HG03342 (cell line): ENCODE data around the gene TNK1.
"Not testable (repeated sequence)": the region's sequence is repeated elsewhere in the genome, so short reads cannot be mapped to it uniquely, and the experiment has no call there.

Source experiments
- ATAC-seq: cut with Tn5 transposase; IDR thresholded peaks from one replicate; pipeline ENCODE4 v1.9.1; 2021; ENCODE audit warnings: mild to moderate bottlenecking, moderate library complexity; ENCODE audit not compliant: unreplicated experiment

The TNK1 gene

DNA sequence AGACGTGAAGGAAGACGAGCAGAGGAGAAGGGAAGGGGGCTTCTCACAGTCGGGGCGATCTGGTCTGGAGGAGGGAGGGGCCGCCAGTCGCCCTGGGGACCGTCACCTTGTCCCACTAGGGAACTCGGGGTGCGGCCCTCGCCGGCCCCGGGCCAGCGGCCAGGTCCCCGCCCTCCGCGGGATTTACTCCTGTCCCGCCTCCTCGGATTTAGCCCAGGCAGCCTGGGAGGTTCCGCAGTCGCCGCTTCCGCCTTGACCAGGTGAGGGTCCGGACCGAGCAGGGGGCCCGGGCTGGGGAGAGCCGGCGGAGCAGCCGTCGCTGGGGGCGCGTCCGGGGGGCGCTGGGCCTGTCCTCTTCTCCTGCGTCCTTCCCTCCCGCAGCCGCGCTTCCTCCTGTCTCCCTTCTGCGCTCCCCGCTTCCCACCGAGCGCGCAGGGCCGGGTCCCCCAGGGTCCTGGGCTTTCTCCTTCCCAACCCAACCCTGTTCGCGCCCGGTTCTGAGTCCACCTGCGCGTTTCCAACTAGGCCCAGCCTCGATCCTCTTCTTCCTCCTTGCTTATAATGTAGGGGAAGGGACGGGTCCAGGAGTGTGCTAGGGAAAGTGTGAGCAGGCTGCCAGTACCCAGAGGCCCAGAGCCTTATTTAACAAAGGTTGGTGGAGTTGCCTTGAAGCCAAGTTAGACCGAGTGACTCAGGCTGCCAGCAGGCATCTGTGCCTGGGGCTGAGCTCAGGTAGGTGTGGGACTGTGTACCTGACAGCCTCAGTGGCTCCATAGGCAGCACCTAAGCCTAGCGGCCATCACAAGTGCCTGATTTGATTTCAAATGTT lies at the start of gene TNK1:
Gene TNK1 (plus strand): TSS at position 235 of the 829 bp plus-strand sequence. CDS start 1,838 bp downstream, outside the sequence.
- ATAC-seq = no peak

DNA sequence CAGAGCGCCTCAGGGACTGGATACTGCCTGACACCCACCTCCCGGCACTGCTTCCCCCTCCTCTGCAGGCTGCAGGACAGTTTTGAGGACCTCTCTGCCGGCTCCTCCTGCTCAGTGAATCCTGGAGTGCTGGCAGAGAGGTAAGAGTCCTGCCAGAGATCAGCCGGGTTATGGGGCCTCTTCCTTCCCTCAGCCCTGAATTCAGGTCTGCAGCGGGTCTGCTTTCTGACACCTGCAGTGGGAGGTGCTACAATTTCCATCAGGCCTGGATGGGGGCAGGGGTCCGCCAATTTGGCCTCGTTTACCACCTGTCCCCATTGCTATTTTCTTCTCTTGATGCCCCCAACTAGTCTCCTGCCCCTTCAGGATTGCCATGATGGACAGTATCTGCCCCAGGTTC lies 48.8 kb upstream of the TNK1 start:
- ATAC-seq = no peak

DNA sequence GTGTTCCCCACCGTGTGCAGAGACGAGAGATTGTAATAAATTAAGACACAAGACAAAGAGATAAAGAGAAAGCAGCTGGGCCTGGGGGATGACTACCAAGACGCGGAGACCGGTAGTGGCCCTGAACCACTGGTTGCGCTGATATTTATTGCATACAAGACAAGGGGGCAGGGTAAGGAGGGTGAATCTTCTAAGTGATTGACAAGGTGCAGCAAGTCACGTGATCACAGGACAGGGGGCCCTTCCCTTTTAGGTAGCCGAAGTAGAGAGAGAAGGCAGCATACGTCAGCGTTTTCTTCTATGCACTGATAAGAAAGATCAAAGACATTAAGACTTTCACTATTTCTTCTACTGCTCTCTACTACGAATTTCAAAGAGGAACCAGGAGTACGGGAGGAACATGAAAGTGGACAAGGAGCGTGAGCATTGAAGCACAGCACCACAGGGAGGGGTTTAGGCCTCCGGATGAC lies 48.3 kb upstream of the TNK1 start:
- not testable (repeated sequence) for ATAC-seq

DNA sequence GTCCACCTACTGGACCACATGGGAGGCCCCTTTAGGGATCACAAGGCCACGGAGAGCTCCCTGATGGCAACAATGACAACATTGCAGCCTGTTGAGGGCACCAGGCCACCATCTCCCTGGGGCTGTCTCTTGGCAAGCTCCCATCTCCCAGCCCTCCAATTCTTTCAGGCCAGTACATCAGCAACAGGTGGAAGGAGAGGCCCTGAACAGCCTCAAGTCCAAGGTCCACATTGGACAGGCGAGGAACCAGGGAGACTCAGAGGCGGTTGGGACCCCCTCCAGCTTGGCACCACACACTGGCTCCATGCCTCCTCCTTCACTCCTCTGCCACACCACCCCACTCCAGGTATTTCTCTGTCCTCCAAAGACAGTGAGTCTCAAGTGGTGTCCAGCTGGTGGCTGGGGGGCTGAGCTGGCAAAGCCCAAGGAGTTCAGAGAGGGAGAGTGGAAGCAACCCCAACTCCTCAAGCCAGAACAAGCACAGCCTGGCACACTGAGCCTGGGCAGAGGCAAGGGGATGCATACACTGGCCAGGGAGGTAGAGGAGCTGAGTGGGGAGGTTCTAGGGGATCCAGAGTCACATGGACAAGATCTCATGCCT lies 45.9 kb upstream of the TNK1 start:
- no peak for ATAC-seq

DNA sequence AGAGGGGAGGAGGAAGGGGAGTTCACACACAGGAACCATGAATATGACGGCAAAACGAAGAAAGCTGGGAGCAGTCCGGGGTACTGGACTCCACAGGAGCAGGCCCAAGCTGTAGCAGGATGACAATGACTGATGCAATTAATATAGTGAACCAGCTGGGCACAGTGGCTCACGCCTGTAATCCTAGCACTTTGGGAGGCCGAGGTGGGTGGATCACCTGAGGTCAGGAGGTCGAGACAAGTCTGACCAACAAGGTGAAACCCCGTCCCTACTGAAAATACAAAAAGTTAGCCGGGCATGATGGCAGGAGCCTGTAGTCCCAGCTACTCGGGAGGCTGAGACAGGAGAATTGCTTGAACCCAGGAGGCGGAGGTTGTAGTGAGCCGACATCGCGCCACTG lies 45.1 kb upstream of the TNK1 start:
- not testable (repeated sequence) for ATAC-seq

DNA sequence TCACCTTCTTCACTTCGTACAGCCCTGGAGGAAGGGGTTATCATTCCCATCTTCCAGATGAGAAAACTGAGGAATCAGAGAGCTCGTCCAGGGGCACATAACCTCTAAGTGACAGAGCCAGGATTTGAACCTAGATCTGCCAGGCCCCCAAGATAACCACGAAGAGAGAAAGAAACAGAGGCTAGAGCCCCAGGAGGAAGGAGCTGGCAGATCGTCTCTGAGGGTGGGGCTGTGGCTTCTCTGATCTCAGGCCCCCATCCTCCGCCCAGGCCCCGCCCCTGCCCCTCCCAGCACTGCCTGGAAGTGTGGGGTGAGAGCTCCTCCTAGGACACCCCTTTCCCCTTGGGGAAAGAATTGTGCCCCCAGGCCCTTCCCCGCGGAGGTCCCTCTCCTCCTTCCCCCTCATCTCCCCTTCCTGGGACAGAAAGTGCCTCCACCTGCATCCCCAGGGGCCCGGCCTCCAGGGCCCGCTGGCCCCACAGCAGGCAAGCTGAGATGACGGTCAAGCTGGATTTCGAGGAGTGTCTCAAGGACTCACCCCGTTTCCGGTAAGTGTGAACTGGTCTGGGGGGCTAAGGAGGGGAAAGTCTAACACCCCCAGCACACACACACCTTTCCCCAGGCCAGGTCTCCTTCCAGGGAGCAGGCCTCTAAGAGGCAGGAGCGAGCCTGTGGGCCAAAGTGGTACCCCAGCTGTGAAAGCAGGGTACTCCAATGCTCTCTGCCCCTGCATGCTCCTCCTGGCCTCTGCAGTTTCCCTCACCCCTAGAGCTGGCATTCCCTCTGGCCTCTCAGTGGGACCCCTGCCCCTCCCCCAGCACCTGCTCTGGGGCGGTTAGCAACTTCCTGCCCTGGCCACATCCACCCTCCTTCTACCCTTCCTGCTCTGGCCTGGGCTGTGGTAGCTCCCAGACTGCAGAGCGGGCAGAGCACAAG lies 44.4 kb upstream of the TNK1 start, which contains the start of gene ACAP1:
Gene ACAP1 (plus strand): TSS at position 290 of the 936 bp plus-strand sequence. CDS start 206 bp downstream, at position 496.
- ATAC-seq = peak; percentile 60

DNA sequence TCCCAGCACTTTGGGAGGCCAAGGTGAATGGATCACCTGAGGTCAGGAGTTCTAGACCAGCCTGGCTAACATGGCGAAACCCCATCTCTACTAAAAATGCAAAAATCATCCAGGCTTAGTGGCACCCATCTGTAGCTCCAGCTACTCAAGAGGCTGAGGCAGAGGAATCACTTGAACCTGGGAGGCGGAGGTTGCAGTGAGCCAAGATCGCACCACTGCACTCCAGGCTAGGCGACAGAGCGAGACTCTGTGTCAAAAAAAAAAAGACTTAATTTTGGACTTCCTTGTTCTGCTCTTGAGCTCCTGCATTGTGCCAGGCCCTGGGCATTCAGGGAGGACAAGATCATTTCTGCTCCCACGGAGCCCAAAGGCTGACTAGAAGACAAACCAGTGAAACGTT lies 43.3 kb upstream of the TNK1 start:
- not testable (repeated sequence) for ATAC-seq

DNA sequence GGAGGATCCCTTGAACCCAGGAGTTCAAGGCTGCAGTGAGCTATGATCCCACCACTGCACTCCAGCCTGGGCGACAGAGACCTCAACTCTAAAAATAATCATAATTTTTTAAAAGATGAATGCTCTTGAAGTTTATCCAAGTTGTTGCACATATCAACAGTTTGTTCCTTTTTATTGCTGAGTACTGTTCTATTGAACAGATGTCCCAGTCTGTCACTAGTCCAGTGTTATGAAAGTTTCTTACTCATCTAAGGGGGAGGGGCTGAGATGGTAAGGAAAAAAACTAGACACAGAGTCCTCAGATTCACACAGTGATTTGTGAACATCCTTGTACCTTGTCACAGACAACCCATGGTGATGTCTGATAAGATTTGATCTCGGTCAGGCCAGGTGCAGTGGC lies 40.7 kb upstream of the TNK1 start:
- no peak for ATAC-seq

DNA sequence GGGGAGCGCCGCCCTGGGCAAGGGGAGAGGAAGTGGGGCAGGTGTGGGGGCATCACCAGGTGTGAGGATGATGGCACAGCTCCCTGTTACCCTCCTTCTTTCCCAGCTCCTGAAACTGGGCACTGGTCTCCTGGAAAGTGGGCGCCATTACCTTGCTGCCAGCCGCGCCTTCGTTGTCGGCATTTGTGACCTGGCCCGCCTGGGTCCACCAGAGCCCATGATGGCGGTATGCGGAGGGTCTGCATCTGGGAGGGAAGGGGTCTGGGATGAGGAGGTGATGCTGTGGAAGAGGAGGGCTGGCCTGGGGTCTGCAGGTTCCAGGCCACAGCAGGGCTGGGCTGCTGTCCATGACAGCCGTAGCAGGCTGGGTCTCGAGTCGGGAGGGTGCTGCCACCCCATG lies 39.0 kb upstream of the TNK1 start:
- ATAC-seq = no peak

DNA sequence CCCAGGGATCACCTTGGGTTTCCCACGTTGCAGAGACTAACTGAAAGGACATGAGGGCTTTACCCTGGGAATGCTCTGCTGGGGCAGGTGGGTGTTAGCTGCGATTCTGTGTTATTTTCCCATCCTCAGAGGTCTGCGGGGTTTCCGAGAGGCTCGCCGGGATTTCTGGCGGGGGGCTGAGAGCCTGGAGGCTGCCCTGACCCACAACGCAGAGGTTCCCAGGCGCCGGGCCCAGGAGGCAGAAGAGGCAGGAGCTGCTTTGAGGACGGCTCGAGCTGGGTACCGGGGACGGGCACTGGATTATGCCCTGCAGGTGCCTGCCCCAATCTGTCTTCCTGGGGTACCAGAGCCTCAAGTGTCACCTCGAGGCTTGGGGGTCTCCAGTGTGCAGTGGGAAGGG lies 37.6 kb upstream of the TNK1 start:
- ATAC-seq = no peak

DNA sequence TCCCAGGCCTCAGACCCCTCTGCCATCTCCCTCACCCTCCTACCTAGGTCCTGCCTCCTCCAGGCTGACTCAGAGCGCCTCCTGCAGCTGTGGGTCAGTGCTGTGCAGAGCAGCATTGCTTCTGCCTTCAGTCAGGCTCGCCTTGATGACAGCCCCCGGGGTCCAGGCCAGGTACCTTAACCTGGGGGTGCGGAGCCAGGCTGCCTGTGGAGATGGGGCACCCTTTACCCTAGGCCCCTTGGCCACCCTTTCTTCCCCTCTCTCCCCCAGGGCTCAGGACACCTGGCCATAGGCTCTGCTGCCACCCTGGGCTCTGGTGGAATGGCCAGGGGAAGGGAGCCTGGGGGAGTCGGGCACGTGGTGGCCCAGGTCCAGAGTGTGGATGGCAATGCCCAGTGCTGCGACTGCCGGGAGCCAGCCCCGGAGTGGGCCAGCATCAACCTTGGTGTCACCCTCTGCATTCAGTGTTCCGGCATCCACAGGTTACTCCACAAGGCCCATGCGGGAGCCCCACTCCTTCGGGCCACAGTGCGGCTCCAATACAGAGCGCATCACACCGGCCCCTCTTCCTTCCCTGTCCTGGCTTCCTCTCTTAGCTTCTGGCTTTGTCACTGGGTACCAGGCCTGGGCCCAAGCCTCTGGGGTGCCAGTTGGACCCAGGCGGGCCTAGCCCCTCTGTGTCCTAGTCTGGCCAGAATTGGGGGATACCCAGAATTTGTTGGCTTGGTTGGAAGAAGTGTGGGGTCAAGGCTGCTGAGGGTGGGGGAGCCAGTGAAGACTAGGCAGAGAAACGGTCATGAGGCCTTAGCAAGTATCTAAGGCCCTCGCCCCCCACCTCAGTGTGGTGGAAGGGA lies 33.9 kb upstream of the TNK1 start:
- ATAC-seq = no peak

DNA sequence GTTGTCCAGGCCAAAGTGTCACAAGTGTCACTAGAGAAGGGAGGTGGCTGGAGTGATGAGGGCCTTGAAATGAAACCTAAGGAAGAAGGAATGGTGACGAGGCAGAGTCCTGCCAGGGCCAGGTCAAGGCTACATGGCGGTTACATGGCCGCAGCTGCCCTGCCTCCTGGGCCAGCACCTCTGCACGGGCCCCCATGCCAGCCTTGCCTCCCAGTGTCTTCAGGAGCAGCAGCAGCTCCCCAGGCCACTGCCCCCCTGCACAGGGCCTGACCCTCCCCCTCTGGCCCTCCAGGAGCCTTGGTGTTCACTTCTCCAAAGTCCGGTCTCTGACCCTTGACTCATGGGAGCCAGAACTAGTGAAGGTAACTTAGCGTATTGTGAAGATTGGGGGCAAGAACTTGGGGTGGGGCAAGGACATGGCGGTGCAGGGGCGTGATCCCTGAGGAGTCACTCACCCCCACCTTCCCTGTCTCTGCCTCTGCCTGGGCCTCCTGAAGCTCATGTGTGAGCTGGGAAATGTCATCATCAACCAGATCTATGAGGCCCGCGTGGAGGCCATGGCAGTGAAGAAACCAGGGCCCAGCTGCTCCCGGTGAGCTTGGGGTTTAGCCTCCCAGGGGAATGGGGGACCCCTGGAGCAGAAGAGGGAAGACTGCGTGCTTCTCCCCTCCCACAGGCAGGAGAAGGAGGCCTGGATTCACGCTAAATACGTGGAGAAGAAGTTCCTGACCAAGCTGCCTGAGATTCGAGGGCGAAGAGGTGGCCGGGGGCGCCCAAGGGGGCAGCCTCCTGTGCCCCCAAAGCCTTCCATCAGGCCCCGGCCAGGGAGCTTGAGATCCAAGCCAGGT lies 33.0 kb upstream of the TNK1 start:
- no peak for ATAC-seq

DNA sequence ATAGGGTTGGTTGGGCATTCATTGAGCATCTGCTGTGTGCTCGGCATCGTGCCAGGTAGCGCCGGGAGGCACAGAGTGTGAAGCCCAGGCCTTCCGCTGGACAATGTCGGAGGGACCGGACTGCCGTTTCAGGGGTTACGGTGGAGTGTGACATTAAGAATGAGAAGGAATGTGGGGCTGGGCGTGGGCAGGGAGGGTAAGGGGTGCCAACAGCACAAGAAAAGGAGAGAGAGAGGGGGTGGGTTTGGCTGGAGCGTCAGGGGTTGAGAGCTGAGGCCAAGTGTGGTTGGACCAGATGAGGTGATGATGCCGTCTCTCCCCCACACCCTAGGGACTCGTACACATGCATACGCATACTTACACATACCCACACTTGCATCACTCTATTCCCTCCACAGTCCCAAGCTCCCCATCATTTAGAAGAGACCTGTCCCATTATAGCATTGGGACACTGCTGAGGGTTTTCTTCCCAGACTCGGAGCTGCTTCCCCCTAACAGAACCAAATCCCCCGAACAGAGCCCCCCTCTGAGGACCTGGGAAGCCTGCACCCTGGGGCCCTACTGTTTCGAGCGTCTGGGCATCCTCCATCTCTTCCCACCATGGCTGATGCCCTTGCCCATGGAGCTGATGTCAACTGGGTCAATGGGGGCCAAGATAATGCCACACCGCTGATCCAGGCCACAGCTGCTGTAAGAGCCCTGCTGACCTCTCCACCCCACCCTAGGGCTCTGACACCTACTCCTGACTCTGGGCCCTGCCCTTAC lies 32.2 kb upstream of the TNK1 start:
- ATAC-seq = no peak

DNA sequence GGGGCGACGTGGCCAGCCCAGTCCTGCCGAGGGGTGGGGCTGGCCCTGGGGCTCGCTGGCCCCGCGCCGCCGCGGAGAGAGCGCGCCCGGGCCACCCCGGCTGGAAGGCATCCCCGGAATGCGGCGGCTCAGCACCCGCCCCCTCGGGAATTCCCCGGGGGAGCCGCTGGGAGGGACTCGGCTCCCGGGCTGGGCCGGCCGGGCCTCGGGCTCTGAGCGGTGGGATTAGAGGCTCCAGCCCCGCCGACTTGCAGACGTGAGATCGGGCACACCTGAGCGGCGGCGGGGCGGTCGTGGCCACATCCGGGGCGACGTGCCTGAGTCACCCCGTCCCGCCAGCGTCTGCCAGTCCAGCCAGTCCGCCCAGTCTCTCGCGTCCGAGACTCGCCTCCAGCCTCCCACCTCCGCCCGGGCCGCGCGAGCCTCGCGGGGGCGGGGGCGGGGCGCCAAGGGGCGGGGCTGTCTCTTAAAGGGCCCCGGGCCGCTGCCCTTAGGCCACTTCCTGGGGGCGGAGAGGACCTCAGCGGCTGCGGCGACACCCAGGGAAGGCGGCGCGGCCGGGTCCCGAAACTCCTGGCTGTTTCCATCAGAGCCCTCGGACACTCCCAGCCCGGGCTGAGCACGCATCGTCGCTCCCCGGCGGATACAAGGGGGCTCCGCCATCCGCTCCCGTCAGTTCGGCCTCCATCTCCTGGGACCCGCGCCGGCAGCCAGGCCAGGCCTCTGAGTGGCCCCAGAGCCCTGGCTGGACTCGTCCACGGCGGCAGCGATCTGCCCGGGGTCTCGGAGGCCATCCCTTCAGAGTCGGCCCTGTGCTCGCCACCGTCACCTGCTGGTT lies 29.0 kb upstream of the TNK1 start, which contains the start of gene KCTD11:
Gene KCTD11 (plus strand): TSS at position 498 of the 838 bp plus-strand sequence.
- ATAC-seq = peak; percentile 46

DNA sequence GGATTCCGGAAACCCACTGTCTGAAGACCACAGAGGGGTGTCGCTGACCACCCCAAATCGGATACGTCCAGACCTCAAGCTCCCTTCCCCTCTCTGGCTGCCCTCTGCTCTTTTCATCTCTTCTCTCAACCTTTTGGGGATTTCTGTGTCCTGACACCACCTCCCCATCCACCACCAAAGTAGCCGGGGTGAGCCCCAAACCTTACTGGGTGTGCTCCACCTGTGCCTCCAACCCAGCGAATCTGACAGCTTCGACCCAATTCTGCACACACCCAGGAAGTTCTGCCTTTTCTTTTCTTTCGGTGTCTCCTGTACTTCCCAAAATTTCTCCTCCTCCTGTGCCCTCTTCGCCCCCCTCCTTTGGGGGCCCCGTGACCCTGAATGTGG lies 28.4 kb upstream of the TNK1 start:
- ATAC-seq = no peak

DNA sequence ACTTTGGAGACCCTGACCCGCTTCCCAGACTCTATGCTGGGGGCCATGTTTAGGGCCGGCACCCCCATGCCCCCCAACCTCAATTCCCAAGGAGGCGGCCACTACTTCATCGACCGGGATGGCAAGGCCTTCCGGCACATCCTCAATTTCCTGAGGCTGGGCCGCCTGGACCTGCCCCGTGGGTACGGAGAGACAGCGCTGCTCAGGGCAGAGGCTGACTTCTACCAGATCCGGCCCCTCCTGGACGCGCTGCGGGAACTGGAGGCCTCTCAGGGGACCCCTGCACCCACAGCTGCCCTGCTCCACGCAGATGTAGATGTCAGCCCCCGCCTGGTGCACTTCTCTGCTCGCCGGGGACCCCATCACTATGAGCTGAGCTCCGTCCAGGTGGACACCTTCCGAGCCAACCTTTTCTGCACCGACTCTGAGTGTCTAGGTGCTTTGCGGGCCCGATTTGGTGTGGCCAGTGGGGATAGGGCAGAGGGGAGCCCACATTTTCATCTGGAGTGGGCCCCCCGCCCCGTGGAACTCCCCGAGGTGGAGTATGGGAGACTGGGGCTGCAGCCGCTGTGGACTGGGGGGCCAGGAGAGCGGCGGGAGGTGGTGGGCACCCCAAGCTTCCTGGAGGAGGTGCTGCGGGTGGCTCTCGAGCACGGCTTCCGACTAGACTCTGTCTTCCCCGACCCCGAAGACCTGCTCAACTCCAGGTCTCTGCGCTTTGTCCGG lies 27.8 kb upstream of the TNK1 start:
- ATAC-seq = no peak

DNA sequence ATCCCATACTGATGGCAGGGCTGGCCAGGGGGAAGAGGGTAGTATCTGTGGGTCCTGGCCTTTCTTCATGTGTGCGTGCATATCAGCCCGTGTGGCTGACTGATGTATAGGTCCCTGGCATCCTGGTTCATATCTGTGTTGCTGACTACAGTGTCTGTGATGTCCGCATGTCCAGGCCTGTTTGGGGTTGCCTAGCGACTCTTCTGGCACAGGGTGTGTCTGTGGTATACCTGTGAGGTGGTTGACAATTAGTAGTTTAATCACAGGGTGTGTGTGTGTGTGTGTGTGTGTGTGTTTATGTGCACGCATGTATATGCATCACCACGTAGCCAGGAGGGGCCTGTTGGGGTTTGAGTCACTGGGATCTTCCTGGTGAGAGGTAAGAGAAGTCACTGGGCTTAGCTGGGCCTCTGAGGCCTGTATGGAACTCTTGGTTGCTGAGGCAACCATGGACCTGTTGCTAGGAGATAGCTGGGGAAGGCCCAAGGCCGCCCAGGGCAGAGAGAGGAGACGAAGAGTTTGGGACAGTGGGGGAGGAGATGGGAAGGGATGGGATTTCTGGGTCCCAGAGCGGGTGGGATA lies 26.5 kb upstream of the TNK1 start:
- no peak for ATAC-seq
